ENCODE measurements around the gene ADRA2B. TPM values are rescaled to one million over a fixed set of nuclear protein-coding genes. Genes with fewer than 3 reads are reported as not detected.

The ADRA2B gene
- total RNA-seq, 4 donors from 2014 or later: 0.27 to 0.32 TPM; not detected in 2

DNA sequence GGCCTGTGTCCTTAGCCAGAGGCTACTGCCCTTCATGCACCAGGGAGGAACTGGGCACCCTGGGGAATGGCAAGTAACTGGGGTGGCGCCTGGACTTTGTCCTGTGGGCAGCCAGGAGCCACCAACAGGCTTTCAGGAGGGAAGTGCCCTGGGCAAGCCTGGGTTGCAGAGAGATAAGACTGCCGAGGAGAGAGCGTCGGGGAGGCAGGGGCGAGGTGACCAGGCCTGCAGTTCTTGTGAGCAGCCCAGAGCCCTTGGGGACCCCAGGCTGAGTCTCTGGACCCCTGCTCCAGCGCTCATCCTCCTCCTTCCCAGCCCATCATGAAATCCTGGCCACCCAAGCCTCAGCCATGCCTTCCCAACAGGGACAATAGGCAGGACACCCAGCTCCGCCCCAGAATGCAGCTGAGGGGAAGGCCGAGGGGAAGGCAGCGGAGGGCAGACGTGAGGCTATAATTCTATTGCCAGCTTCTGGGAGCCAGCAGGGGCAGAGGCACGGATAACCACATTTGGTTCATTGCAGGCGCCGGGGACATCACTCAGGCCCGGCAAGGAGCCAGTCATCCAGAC lies 25.1 kb downstream of the ADRA2B start:
- peak; percentile 78 for DNase-seq
- peak overlapping the region in 3 of 4 donors; percentile 9 to 67 (median 53) for H3K27ac ChIP-seq
- WGBS, 2 donors (ENCODE audit: low coverage in 1 of 2): 79% methylated on average over 13 of the region's 14 CpGs; no CpG with 5 or more reads in 1 of the 2 donors

DNA sequence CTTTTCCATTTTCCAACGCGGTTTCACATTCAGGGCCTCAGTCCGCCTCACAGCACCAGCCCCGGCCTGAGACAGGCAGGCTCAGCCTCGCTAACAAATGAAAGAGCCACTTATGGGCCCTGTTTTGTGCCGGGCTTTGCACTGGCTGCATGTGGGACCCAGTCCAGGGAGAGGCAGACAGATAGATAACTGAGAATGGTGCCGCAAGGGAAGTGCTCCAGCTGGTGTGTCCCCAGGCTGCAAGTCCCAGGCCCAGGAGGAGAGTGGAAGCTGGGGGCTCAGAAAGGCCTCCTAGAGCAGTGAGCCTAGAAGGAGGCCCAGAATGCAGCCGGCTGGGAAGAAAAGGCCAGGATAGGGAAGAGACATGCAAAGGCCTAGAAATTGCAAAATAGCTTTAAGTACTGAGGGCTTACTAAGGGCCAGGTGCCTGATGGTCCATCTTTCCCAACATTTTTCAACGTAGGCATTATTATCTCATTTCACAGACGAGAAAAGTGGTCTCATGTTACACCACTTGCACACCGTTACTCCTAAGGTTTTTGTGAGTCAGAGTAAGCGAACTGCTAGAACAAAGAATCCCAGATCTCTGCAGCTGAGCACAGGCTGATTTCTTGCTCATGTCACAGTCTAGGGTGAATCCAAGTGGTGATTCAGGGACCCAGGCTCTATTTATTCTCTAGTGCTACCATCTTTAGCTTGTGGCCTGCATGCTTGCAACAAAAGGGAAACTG lies 26.0 kb downstream of the ADRA2B start:
- 87 to 100% methylated on average over 2 to 12 of the region's 12 CpGs for WGBS, 2 donors (ENCODE audit: low coverage in 1 of 2)
- Histone ChIP-seq H3K27ac (no peak overlapping the region), H3K27me3 (no peaks in the 10 kb centered on the region), H3K9me3 (no peaks in the 10 kb centered on the region), H3K4me1 (peaks cover 6 to 19% (median 9%) of the 10 kb centered on the region in 4 donors), H3K36me3 (no peaks in the 10 kb centered on the region), H3K4me3 (no peak overlapping the region)
- TF ChIP-seq EP300 (IDR thresholded peaks at IDR 0.05; ENCODE audit: low read depth): no peak
- in situ Hi-C loops (cut with MboI; ENCODE audit: low pct_ligation_motif_present in 1 of 4, low pct_unique_long_range_greater_than_20kb in 1 of 4, low sequenced_read_pairs in 3 of 4) (no loop called here), intact Hi-C loops (cut with DNase I; ENCODE audit: low total_unique reads) (no loop called here)
- no peak for DNase-seq

More for the DNA sequence above, 25.1 kb downstream of the ADRA2B start:
- H3K27me3 ChIP-seq: no peaks in the 10 kb centered on the region
- H3K9me3 ChIP-seq: no peaks in the 10 kb centered on the region
- peaks cover 6 to 19% (median 9%) of the 10 kb centered on the region in 4 donors for H3K4me1 ChIP-seq
- no peaks in the 10 kb centered on the region for H3K36me3 ChIP-seq
- H3K4me3 ChIP-seq: no peak overlapping the region
- TF ChIP-seq POLR2A (IDR thresholded peaks at IDR 0.05) (peak; percentile 37), POLR2AphosphoS5 (IDR thresholded peaks at IDR 0.05) (peak in 1 of 3 donors; percentile 28)
- TF ChIP-seq, protein P1, sequence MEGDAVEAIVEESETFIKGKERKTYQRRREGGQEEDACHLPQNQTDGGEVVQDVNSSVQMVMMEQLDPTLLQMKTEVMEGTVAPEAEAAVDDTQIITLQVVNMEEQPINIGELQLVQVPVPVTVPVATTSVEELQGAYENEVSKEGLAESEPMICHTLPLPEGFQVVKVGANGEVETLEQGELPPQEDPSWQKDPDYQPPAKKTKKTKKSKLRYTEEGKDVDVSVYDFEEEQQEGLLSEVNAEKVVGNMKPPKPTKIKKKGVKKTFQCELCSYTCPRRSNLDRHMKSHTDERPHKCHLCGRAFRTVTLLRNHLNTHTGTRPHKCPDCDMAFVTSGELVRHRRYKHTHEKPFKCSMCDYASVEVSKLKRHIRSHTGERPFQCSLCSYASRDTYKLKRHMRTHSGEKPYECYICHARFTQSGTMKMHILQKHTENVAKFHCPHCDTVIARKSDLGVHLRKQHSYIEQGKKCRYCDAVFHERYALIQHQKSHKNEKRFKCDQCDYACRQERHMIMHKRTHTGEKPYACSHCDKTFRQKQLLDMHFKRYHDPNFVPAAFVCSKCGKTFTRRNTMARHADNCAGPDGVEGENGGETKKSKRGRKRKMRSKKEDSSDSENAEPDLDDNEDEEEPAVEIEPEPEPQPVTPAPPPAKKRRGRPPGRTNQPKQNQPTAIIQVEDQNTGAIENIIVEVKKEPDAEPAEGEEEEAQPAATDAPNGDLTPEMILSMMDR (IDR thresholded peaks at IDR 0.05): no peak
- intact Hi-C loops (cut with DNase I; ENCODE audit: low total_unique reads): no loop called here
- in situ Hi-C loops (cut with MboI; ENCODE audit: low pct_ligation_motif_present in 1 of 4, low pct_unique_long_range_greater_than_20kb in 1 of 4, low sequenced_read_pairs in 3 of 4): no loop called here

DNA sequence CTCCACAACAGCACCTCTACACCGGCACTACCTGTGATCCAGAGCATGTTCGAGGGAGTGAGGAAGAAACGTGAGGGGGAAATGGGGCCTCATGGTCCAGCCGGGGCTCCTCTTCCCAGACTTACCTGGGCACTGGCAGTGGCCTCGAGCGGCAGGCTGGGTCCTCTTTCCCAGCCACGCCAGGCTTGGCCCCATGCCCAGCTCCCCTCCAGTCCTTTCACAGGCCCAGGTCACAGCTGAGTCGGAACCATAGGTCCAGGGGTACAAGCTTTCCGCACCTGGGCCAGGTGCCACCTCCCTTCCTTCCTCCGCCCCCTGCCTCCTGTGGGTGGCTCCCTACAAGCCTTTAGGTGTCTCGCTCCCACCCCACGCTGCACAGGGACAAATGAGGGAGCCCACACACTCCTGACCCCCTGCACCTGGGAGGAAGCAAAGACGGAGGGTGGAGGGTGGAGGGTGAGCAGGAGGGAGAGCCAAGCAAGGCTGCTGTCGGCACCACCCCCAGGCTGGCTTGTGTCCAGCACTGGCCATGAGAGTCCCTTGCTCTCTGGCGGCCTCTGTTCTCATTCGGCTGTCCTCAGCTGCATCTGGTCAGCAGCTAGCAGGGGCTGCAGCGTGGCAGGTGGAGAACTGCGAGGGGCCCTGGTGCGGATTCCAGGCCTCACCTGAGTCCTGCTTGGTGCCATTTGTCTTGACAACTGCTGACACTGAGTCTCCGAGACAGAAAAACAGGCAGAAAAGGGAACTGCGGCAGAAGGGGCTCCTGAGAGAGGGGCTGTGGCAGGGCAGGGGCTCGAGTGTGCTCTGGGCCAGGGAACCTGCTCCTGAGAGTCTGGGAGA lies 26.8 kb downstream of the ADRA2B start:
- TF ChIP-seq EP300 (IDR thresholded peaks at IDR 0.05; ENCODE audit: low read depth): no peak
- no peak for TF ChIP-seq POLR2A (IDR thresholded peaks at IDR 0.05)
- TF ChIP-seq, protein P1 (IDR thresholded peaks at IDR 0.05): no peak
- no peak for TF ChIP-seq POLR2AphosphoS5 (IDR thresholded peaks at IDR 0.05)
- no peak overlapping the region for H3K27ac ChIP-seq
- no peak overlapping the region for H3K4me3 ChIP-seq
- no peak for DNase-seq
- H3K36me3 ChIP-seq: no peaks in the 10 kb centered on the region
- H3K4me1 ChIP-seq: peaks cover 6 to 19% (median 9%) of the 10 kb centered on the region in 4 donors
- intact Hi-C loops (cut with DNase I; ENCODE audit: low total_unique reads) (no loop called here), in situ Hi-C loops (cut with MboI; ENCODE audit: low pct_ligation_motif_present in 1 of 4, low pct_unique_long_range_greater_than_20kb in 1 of 4, low sequenced_read_pairs in 3 of 4) (no loop called here)
- 80 to 81% methylated on average over 3 to 20 of the region's 22 CpGs for WGBS, 2 donors (ENCODE audit: low coverage in 1 of 2)
- no peaks in the 10 kb centered on the region for H3K9me3 ChIP-seq
- H3K27me3 ChIP-seq: no peaks in the 10 kb centered on the region

DNA sequence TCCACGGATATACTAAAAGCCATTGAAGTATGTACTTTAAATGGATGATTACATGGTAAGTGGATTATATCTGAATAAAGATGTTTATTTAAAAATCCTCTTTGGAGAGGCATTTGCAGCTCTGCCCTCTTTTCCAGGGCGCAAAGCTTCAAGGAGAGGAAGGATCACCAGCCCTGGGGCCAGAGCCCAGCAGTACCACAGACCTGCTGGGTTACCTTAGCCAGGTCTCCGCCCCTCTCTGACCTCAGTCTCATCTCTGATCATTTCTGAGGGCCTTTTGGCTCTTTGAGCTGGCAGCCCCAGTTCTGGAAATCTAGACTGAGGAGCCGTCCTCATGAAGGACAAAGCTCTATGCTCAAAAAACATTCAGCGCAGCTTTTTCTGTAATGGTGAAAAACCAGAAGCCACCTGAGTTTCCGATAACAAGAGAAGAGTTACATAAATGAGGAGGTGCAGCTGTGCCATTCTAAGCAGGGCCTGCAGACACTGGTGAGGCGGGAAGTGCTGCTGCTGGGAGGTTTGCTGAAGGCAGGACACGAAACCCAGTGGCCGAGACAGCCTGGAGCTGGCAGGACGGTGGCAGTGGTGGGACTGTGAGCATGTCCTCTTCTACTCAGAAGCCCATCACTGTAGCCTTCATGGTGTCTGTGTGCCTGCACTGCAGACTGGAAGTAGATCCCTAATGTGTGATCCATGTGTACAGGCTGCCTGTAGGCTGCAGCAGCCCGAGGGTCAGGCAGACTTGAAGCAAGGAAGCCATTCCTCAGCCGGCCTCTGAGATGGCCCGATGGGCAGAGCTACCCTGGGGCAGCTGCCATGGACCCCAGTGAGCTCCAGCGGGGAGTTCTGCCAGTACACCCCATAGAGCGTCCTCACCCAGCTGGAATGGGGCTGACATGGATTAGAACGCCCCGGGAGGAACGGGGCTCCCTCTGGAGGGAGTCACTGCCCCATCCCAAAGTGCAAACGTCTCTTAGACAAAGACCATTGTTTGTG lies 27.7 kb downstream of the ADRA2B start:
- TF ChIP-seq EP300 (IDR thresholded peaks at IDR 0.05; ENCODE audit: low read depth): no peak
- TF ChIP-seq POLR2A (IDR thresholded peaks at IDR 0.05): no peak
- TF ChIP-seq POLR2AphosphoS5 (IDR thresholded peaks at IDR 0.05): no peak
- TF ChIP-seq, protein P1 (IDR thresholded peaks at IDR 0.05): no peak
- intact Hi-C loops (cut with DNase I; ENCODE audit: low total_unique reads): no loop called here
- in situ Hi-C loops (cut with MboI; ENCODE audit: low pct_ligation_motif_present in 1 of 4, low pct_unique_long_range_greater_than_20kb in 1 of 4, low sequenced_read_pairs in 3 of 4): no loop called here
- no peaks in the 10 kb centered on the region for H3K9me3 ChIP-seq
- WGBS, 2 donors (ENCODE audit: low coverage in 1 of 2): 80 to 86% methylated on average over 8 to 17 of the region's 19 CpGs
- no peak overlapping the region for H3K4me3 ChIP-seq
- DNase-seq: no peak
- H3K27ac ChIP-seq: no peak overlapping the region
- H3K36me3 ChIP-seq: no peaks in the 10 kb centered on the region
- no peaks in the 10 kb centered on the region for H3K27me3 ChIP-seq
- H3K4me1 ChIP-seq: peaks cover 6 to 19% (median 9%) of the 10 kb centered on the region in 4 donors
